Hepatocyte (in vitro differentiated cells): ENCODE data around the gene CD44.

Experiments
- EZH2 ChIP-seq: fragments of 200-600 bp; sonication (generic); IDR thresholded peaks from 2 replicates; pipeline ENCODE4 v1.6.1; 2016; ENCODE audit warnings: antibody characterized with exemption, mild to moderate bottlenecking, borderline replicate concordance
- EZH2phosphoT487 ChIP-seq: fragments of 200-600 bp; sonication (generic); IDR thresholded peaks from one replicate; pipeline ENCODE4 v1.6.1; 2018; ENCODE audit warnings: antibody characterized with exemption, mild to moderate bottlenecking, low read depth, moderate library complexity; ENCODE audit not compliant: unreplicated experiment, severe bottlenecking

DNA sequence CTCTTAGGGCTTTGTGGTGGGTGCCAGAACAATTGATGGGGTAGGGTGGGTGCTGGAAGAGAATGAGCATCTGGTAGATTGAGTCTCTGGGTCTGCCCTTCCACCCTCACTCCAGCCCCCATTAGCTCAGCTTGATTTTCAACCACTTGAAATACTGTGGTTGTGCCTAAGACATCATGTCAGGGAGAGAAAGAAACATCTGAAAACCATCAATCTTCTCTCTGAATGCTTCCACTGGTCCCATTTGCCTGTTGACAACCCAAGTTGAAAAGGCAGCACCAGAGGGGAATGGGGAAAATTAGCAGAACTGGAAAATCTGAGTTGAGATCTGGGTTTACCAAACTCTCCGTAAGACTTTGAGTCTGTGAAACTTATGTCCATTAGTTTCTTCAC lies 26.1 kb downstream of the CD44 start:
- TF ChIP-seq EZH2 (no peak), EZH2phosphoT487 (no peak)
